ENCODE data around the gene IMP3.
A peak's percentile ranks its signal among the peaks of the same experiment; 100 is the strongest.
"Not testable (repeated sequence)": the region's sequence is repeated elsewhere in the genome, so short reads cannot be mapped to it uniquely, and the experiment has no call there.

IMP3 gene

GRCh38 chr15:75646112-75646943 lies 6.3 kb upstream of the IMP3 start:
- peak overlapping the region; percentile 90 for H3K4me3 ChIP-seq (ENCODE audit: low read depth, low read length)
- peak overlapping the region; percentile 97 for H3K9ac ChIP-seq (ENCODE audit: low read depth, low read length)
- H3K27me3 ChIP-seq (ENCODE audit: control insufficient read depth, insufficient read depth, low read length): peaks cover 14% of the 10 kb centered on the region
- H3K9me3 ChIP-seq (ENCODE audit: control insufficient read depth, insufficient read depth, low read length): no peaks in the 10 kb centered on the region
- H3K36me3 ChIP-seq (ENCODE audit: control insufficient read depth, insufficient read depth, low read length): peaks cover 2% of the 10 kb centered on the region
- H3K4me1 ChIP-seq (ENCODE audit: control insufficient read depth, insufficient read depth, low read length): peaks cover 14% of the 10 kb centered on the region

- peaks cover 14% of the 10 kb centered on the region for H3K27me3 ChIP-seq (ENCODE audit: control insufficient read depth, insufficient read depth, low read length)
- no peak overlapping the region for H3K4me3 ChIP-seq (ENCODE audit: low read depth, low read length)
- peaks cover 11% of the 10 kb centered on the region for H3K4me1 ChIP-seq (ENCODE audit: control insufficient read depth, insufficient read depth, low read length)
- no peak overlapping the region for H3K9ac ChIP-seq (ENCODE audit: low read depth, low read length)
- H3K36me3 ChIP-seq (ENCODE audit: control insufficient read depth, insufficient read depth, low read length): peaks cover 4% of the 10 kb centered on the region
- no peaks in the 10 kb centered on the region for H3K9me3 ChIP-seq (ENCODE audit: control insufficient read depth, insufficient read depth, low read length)
Observed at GRCh38 chr15:75644376-75644775, 4.4 kb upstream of the IMP3 start.

- peaks cover 7% of the 10 kb centered on the region for H3K36me3 ChIP-seq (ENCODE audit: control insufficient read depth, insufficient read depth, low read length)
- no peak overlapping the region for H3K4me3 ChIP-seq (ENCODE audit: low read depth, low read length)
- peaks cover 3% of the 10 kb centered on the region for H3K4me1 ChIP-seq (ENCODE audit: control insufficient read depth, insufficient read depth, low read length)
- no peak overlapping the region for H3K9ac ChIP-seq (ENCODE audit: low read depth, low read length)
- H3K27me3 ChIP-seq (ENCODE audit: control insufficient read depth, insufficient read depth, low read length): peaks cover 10% of the 10 kb centered on the region
- no peaks in the 10 kb centered on the region for H3K9me3 ChIP-seq (ENCODE audit: control insufficient read depth, insufficient read depth, low read length)
Observed at GRCh38 chr15:75641603-75642002, 1.6 kb upstream of the IMP3 start.

GRCh38 chr15:75641179-75641503 lies 1.1 kb upstream of the IMP3 start:
- H3K4me3 ChIP-seq (ENCODE audit: low read depth, low read length): peak overlapping the region; percentile 99
- peaks cover 7% of the 10 kb centered on the region for H3K36me3 ChIP-seq (ENCODE audit: control insufficient read depth, insufficient read depth, low read length)
- peaks cover 5% of the 10 kb centered on the region for H3K27me3 ChIP-seq (ENCODE audit: control insufficient read depth, insufficient read depth, low read length)
- H3K9me3 ChIP-seq (ENCODE audit: control insufficient read depth, insufficient read depth, low read length): no peaks in the 10 kb centered on the region
- no peaks in the 10 kb centered on the region for H3K4me1 ChIP-seq (ENCODE audit: control insufficient read depth, insufficient read depth, low read length)
- H3K9ac ChIP-seq (ENCODE audit: low read depth, low read length): no peak overlapping the region

- H3K4me3 ChIP-seq (ENCODE audit: low read depth, low read length): peak overlapping the region; percentile 99
- H3K27me3 ChIP-seq (ENCODE audit: control insufficient read depth, insufficient read depth, low read length): no peaks in the 10 kb centered on the region
- H3K9ac ChIP-seq (ENCODE audit: low read depth, low read length): peak overlapping the region; percentile 80
- peaks cover 7% of the 10 kb centered on the region for H3K36me3 ChIP-seq (ENCODE audit: control insufficient read depth, insufficient read depth, low read length)
- H3K4me1 ChIP-seq (ENCODE audit: control insufficient read depth, insufficient read depth, low read length): no peaks in the 10 kb centered on the region
- no peaks in the 10 kb centered on the region for H3K9me3 ChIP-seq (ENCODE audit: control insufficient read depth, insufficient read depth, low read length)
Observed at GRCh38 chr15:75640483-75641178, 607 bp upstream of the IMP3 start.

GRCh38 chr15:75639191-75639708 lies 774 bp downstream of the IMP3 start:
- Histone ChIP-seq H3K27me3 (ENCODE audit: control insufficient read depth, insufficient read depth, low read length) (no peaks in the 10 kb centered on the region), H3K9ac (ENCODE audit: low read depth, low read length) (peak overlapping the region; percentile 94), H3K4me1 (ENCODE audit: control insufficient read depth, insufficient read depth, low read length) (peaks cover 2% of the 10 kb centered on the region), H3K4me3 (ENCODE audit: low read depth, low read length) (peak overlapping the region; percentile 99), H3K9me3 (ENCODE audit: control insufficient read depth, insufficient read depth, low read length) (no peaks in the 10 kb centered on the region), H3K36me3 (ENCODE audit: control insufficient read depth, insufficient read depth, low read length) (peaks cover 7% of the 10 kb centered on the region)

- Histone ChIP-seq H3K27me3 (ENCODE audit: control insufficient read depth, insufficient read depth, low read length) (no peaks in the 10 kb centered on the region), H3K9me3 (ENCODE audit: control insufficient read depth, insufficient read depth, low read length) (no peaks in the 10 kb centered on the region), H3K36me3 (ENCODE audit: control insufficient read depth, insufficient read depth, low read length) (peaks cover 7% of the 10 kb centered on the region), H3K4me1 (ENCODE audit: control insufficient read depth, insufficient read depth, low read length) (peaks cover 2% of the 10 kb centered on the region), H3K9ac (ENCODE audit: low read depth, low read length) (no peak overlapping the region), H3K4me3 (ENCODE audit: low read depth, low read length) (no peak overlapping the region)
Observed at GRCh38 chr15:75637245-75638009, 2.6 kb downstream of the IMP3 start.

GRCh38 chr15:75636026-75636425 lies 4.0 kb downstream of the IMP3 start:
- Histone ChIP-seq H3K9me3 (ENCODE audit: control insufficient read depth, insufficient read depth, low read length) (no peaks in the 10 kb centered on the region), H3K4me1 (ENCODE audit: control insufficient read depth, insufficient read depth, low read length) (peaks cover 2% of the 10 kb centered on the region), H3K36me3 (ENCODE audit: control insufficient read depth, insufficient read depth, low read length) (peaks cover 7% of the 10 kb centered on the region), H3K4me3 (ENCODE audit: low read depth, low read length) (no peak overlapping the region), H3K9ac (ENCODE audit: low read depth, low read length) (no peak overlapping the region), H3K27me3 (ENCODE audit: control insufficient read depth, insufficient read depth, low read length) (no peaks in the 10 kb centered on the region)

GRCh38 chr15:75633922-75634321 lies 6.1 kb downstream of the IMP3 start:
- H3K9me3 ChIP-seq (ENCODE audit: control insufficient read depth, insufficient read depth, low read length); H3K9ac ChIP-seq (ENCODE audit: low read depth, low read length); H3K36me3 ChIP-seq (ENCODE audit: control insufficient read depth, insufficient read depth, low read length); H3K27me3 ChIP-seq (ENCODE audit: control insufficient read depth, insufficient read depth, low read length); H3K4me3 ChIP-seq (ENCODE audit: low read depth, low read length); H3K4me1 ChIP-seq (ENCODE audit: control insufficient read depth, insufficient read depth, low read length): not testable (repeated sequence)

GRCh38 chr15:75631935-75632334 lies 8.1 kb downstream of the IMP3 start:
- no peaks in the 10 kb centered on the region for H3K9me3 ChIP-seq (ENCODE audit: control insufficient read depth, insufficient read depth, low read length)
- H3K9ac ChIP-seq (ENCODE audit: low read depth, low read length): no peak overlapping the region
- H3K4me1 ChIP-seq (ENCODE audit: control insufficient read depth, insufficient read depth, low read length): peaks cover 2% of the 10 kb centered on the region
- H3K4me3 ChIP-seq (ENCODE audit: low read depth, low read length): no peak overlapping the region
- no peaks in the 10 kb centered on the region for H3K27me3 ChIP-seq (ENCODE audit: control insufficient read depth, insufficient read depth, low read length)
- peaks cover 1% of the 10 kb centered on the region for H3K36me3 ChIP-seq (ENCODE audit: control insufficient read depth, insufficient read depth, low read length)

GRCh38 chr15:75625542-75626347 lies 14.3 kb downstream of the IMP3 start, which contains the start of gene SNUPN:
SNUPN (minus strand) TSS chr15:75625725; CDS start chr15:75621051, 4,674 bp downstream.
- Histone ChIP-seq H3K4me1 (ENCODE audit: control insufficient read depth, insufficient read depth, low read length) (no peaks in the 10 kb centered on the region), H3K36me3 (ENCODE audit: control insufficient read depth, insufficient read depth, low read length) (no peaks in the 10 kb centered on the region), H3K9ac (ENCODE audit: low read depth, low read length) (peak within 1 kb of the TSS; percentile 82)

More at GRCh38 chr15:75625542-75626347, 14.3 kb downstream of the IMP3 start, which contains the start of gene SNUPN:
- no peaks in the 10 kb centered on the region for H3K27me3 ChIP-seq (ENCODE audit: control insufficient read depth, insufficient read depth, low read length)
- no peaks in the 10 kb centered on the region for H3K9me3 ChIP-seq (ENCODE audit: control insufficient read depth, insufficient read depth, low read length)
- peak within 1 kb of the TSS; percentile 92 for H3K4me3 ChIP-seq (ENCODE audit: low read depth, low read length)

All from iPS-15b (cell line).